K562 (cell line): ENCODE data around the gene HCN3.
A peak's percentile ranks its signal among the peaks of the same experiment; 100 is the strongest.

Source experiments
- ATF2 ChIP-seq: sonication (generic); formaldehyde crosslinking; IDR thresholded peaks from 2 replicates; pipeline ENCODE4 v1.8.1; 2022; ENCODE audit warnings: missing genetic modification reagents
- CTCF ChIP-seq, 3 experiments: IDR thresholded peaks in 2 of 3; conservative IDR thresholded peaks in 1 of 3; 2 replicates each; pipeline ENCODE4 v1.5.1; 2011 to 2012; ENCODE audit warnings: low read length in 3 of 3, mild to moderate bottlenecking in 3 of 3, control low read depth in 2 of 3, improper control_type of control experiment in 1 of 3, inconsistent platforms in 1 of 3, low read depth in 1 of 3, mixed read lengths in 1 of 3, moderate library complexity in 1 of 3; ENCODE audit not compliant: insufficient read depth in 2 of 3
- ELF1 ChIP-seq: fragments of 200-800 bp; sonication (Bioruptor generic); IDR thresholded peaks from 2 replicates; pipeline ENCODE4 v1.6.1; 2016; ENCODE audit warnings: missing genetic modification characterization, missing compliant biosample characterization
- ELF2 ChIP-seq: fragments of 250-450 bp; sonication (Bioruptor Pico); IDR thresholded peaks from 2 replicates; pipeline ENCODE4 v1.5.0; 2021; ENCODE audit warnings: mild to moderate bottlenecking
- GATA2 ChIP-seq: sonication (generic); formaldehyde crosslinking; IDR thresholded peaks from 2 replicates; pipeline ENCODE4 v1.4.0; 2020; ENCODE audit warnings: mild to moderate bottlenecking, missing genetic modification reagents
- IRF1 ChIP-seq: sonication (generic); formaldehyde crosslinking; IDR thresholded peaks from 2 replicates; pipeline ENCODE4 v1.8.0; 2022; ENCODE audit warnings: missing genetic modification reagents, mild to moderate bottlenecking, borderline replicate concordance
- MAX ChIP-seq: sonication (generic); formaldehyde crosslinking; IDR thresholded peaks from 2 replicates; pipeline ENCODE4 v1.9.0; 2022; ENCODE audit warnings: mild to moderate bottlenecking, missing genetic modification reagents
- MAZ ChIP-seq, 2 experiments: fragments of 450-650 bp in 1 of 2; sonication (generic) in 1 of 2; formaldehyde crosslinking; IDR thresholded peaks in 1 of 2; conservative IDR thresholded peaks in 1 of 2; 2 replicates each; pipeline versions ENCODE4 v1.4.0 to v1.5.0; 2020; ENCODE audit warnings: mild to moderate bottlenecking in 1 of 2, missing genetic modification reagents in 1 of 2
- NCOA6 ChIP-seq: fragments of 450-650 bp; IDR thresholded peaks from 2 replicates; pipeline ENCODE4 v1.6.1; 2017; ENCODE audit warnings: mild to moderate bottlenecking
- POLR2A ChIP-seq: fragments of 450-650 bp; conservative IDR thresholded peaks from 2 replicates; pipeline ENCODE4 v1.6.1; 2016
- SIN3A ChIP-seq, 2 experiments: fragments of 150-350 bp in 1 of 2; IDR thresholded peaks; 2 replicates each; pipeline ENCODE4 v1.6.1; 2011 to 2016; ENCODE audit warnings: borderline replicate concordance in 2 of 2, low read depth in 2 of 2, low read length in 2 of 2, mild to moderate bottlenecking in 2 of 2, moderate library complexity in 2 of 2; ENCODE audit not compliant: control insufficient read depth in 1 of 2
- SRF ChIP-seq, 2 experiments: fragments of 250-450, 450-650 bp in 1 of 2; sonication (Bioruptor Pico) in 1 of 2; sonication (generic) in 1 of 2; formaldehyde crosslinking; IDR thresholded peaks; 2 replicates each; pipeline versions ENCODE4 v1.5.0 to v1.5.1; 2020 to 2022; ENCODE audit warnings: mild to moderate bottlenecking in 1 of 2, missing genetic modification reagents in 1 of 2

GRCh38 chr1:155250633-155251449 lies 26.4 kb upstream of the HCN3 start:
- TF ChIP-seq MAX (no peak; the same call in 1 of the 2 replicates), SIN3A (IDR thresholded peaks at IDR 0.05; ENCODE audit: borderline replicate concordance in 2 of 2, control insufficient read depth in 1 of 2, low read depth in 2 of 2, low read length in 2 of 2) (no peak), NCOA6 (no peak), MAZ (CRISPR knock-in tag; conservative IDR thresholded peaks at IDR 0.05 in 1 of 2, IDR thresholded peaks at IDR 0.05 in 1 of 2) (peak; percentile 51 to 91; a peak in 3 of 4 replicates), SRF (CRISPR knock-in tag; IDR thresholded peaks at IDR 0.05) (peak in 1 of 2 experiments; percentile 84; a peak in 2 of 4 replicates), ATF2 (no peak), POLR2A (no peak), GATA2 (CRISPR knock-in tag) (no peak), ELF1 (tag) (no peak), CTCF (IDR thresholded peaks at IDR 0.05 in 2 of 3, conservative IDR thresholded peaks at IDR 0.05 in 1 of 3; ENCODE audit: insufficient read depth in 2 of 3, low read depth in 1 of 3, low read length in 3 of 3) (peak; percentile 100), ELF2 (CRISPR knock-in tag) (no peak), IRF1 (no peak)
